Nephron (organoid): ENCODE results near the gene SLC23A1.
"Not testable (repeated sequence)": the region's sequence is repeated elsewhere in the genome, so short reads cannot be mapped to it uniquely, and the experiment has no call there.

ENCODE experiments used
- H3K27ac Mint-ChIP-seq, 3 experiments: 2 replicates each; pipeline ENCODE4 v1.8.0; 2020; ENCODE audit warnings: mixed read lengths in 3 of 3, mild to moderate bottlenecking in 2 of 3, moderate library complexity in 1 of 3
- H3K27me3 Mint-ChIP-seq: 2 replicates; pipeline ENCODE4 v1.8.0; 2021; ENCODE audit warnings: low read depth, mild to moderate bottlenecking, moderate library complexity, mixed read lengths
- H3K36me3 Mint-ChIP-seq: 2 replicates; pipeline ENCODE4 v1.8.0; 2020; ENCODE audit warnings: low read depth, mixed read lengths
- H3K4me1 Mint-ChIP-seq: 2 replicates; pipeline ENCODE4 v1.8.0; 2020; ENCODE audit warnings: mixed read lengths
- H3K4me3 Mint-ChIP-seq, 3 experiments: 2 replicates each; pipeline ENCODE4 v1.8.0; 2020; ENCODE audit warnings: mild to moderate bottlenecking in 3 of 3, mixed read lengths in 3 of 3, moderate library complexity in 2 of 3
- H3K9me3 Mint-ChIP-seq: 2 replicates; pipeline ENCODE4 v1.8.0; 2020; ENCODE audit warnings: mixed read lengths
- CTCF ChIP-seq, 3 experiments: fragments of 200-600 bp; sonication (generic); IDR thresholded peaks; one replicate each; pipeline ENCODE4 v1.5.0; 2021; ENCODE audit warnings: antibody characterized with exemption in 3 of 3; ENCODE audit not compliant: unreplicated experiment in 3 of 3

Gene SLC23A1

GRCh38 chr5:139390639-139391569 lies 7.8 kb upstream of the SLC23A1 start:
- no peak overlapping the region for H3K27ac Mint-ChIP-seq
- peaks cover 33% of the 10 kb centered on the region for H3K27me3 Mint-ChIP-seq
- no peak for TF ChIP-seq CTCF (IDR thresholded peaks at IDR 0.05; ENCODE audit: unreplicated experiment in 3 of 3)
- no peaks in the 10 kb centered on the region for H3K36me3 Mint-ChIP-seq
- H3K4me1 Mint-ChIP-seq, result peaks cover 11% of the 10 kb centered on the region
- H3K4me3 Mint-ChIP-seq, result peak overlapping the region in 2 of 3 experiments; percentile 65 to 78
- no peaks in the 10 kb centered on the region for H3K9me3 Mint-ChIP-seq

- Mint-ChIP-seq H3K4me3 (peak within 1 kb of the TSS in 2 of 3 experiments; percentile 16 to 65), H3K4me1 (peaks cover 10% of the 10 kb centered on the region), H3K27me3 (peaks cover 24% of the 10 kb centered on the region), H3K27ac (no peak within 1 kb of the TSS), H3K9me3 (no peaks in the 10 kb centered on the region), H3K36me3 (no peaks in the 10 kb centered on the region)
- TF ChIP-seq CTCF (IDR thresholded peaks at IDR 0.05; ENCODE audit: unreplicated experiment in 3 of 3), result no peak
Measured at GRCh38 chr5:139389701-139390638, 6.9 kb upstream of the SLC23A1 start, which contains the start of gene MZB1. TSS of gene MZB1 (minus strand) at chr5:139389913. CDS start at chr5:139389856, 57 bp downstream.

GRCh38 chr5:139388198-139388821 lies 5.2 kb upstream of the SLC23A1 start:
- Mint-ChIP-seq H3K27me3 (peaks cover 18% of the 10 kb centered on the region), H3K4me1 (peaks cover 20% of the 10 kb centered on the region), H3K4me3 (peak overlapping the region in 1 of 3 experiments; percentile 37), H3K9me3 (no peaks in the 10 kb centered on the region), H3K36me3 (no peaks in the 10 kb centered on the region), H3K27ac (peak overlapping the region in 2 of 3 experiments; percentile 54 to 81)
- no peak for TF ChIP-seq CTCF (IDR thresholded peaks at IDR 0.05; ENCODE audit: unreplicated experiment in 3 of 3)

- no peak for TF ChIP-seq CTCF (IDR thresholded peaks at IDR 0.05; ENCODE audit: unreplicated experiment in 3 of 3)
- Mint-ChIP-seq H3K27ac (peak overlapping the region in 2 of 3 experiments; percentile 54 to 81), H3K4me3 (no peak overlapping the region), H3K27me3 (peaks cover 12% of the 10 kb centered on the region), H3K36me3 (no peaks in the 10 kb centered on the region), H3K4me1 (peaks cover 22% of the 10 kb centered on the region), H3K9me3 (no peaks in the 10 kb centered on the region)
Measured at GRCh38 chr5:139387611-139388197, 4.6 kb upstream of the SLC23A1 start.

- H3K9me3 Mint-ChIP-seq, H3K27ac Mint-ChIP-seq, H3K4me3 Mint-ChIP-seq, H3K36me3 Mint-ChIP-seq: not testable (repeated sequence)
- Mint-ChIP-seq H3K27me3 (peaks cover 10% of the 10 kb centered on the region), H3K4me1 (peaks cover 22% of the 10 kb centered on the region)
Measured at GRCh38 chr5:139386956-139387355, 3.9 kb upstream of the SLC23A1 start.
